Activated CD8-positive, alpha-beta memory T cell treated with anti-CD3 and anti-CD28 coated beads for 48 hours (primary cell): ENCODE data around the gene GGT1.
"Not testable (repeated sequence)": the region's sequence is repeated elsewhere in the genome, so short reads cannot be mapped to it uniquely, and the experiment has no call there.

ENCODE experiments used
- DNase-seq, 3 experiments: peaks; one replicate each; pipeline ENCODE4 v3.0.0-alpha.2; 2020; ENCODE audit warnings: low read depth in 2 of 3, low spot score in 2 of 3

GGT1 gene

DNA sequence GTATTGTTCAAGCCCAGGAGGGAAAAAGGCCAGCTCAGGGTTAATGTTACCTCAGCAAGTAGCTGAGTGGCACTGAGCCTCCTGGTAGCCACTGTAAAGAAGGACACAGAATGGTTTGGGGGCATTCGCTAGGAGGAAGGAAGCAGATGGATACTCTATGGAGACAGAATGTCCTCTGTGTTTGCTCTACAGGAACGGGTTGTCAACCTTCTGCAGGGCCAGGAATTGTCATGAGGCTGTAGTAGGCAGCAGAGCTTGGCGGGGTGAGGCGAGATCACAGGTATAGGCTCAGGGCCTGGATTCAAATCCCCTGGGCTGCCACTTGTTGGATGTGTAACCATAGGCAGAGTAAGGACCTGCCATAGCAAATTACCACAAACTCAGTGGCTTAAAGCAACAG lies 7.1 kb upstream of the GGT1 start:
- no peak for DNase-seq

DNA sequence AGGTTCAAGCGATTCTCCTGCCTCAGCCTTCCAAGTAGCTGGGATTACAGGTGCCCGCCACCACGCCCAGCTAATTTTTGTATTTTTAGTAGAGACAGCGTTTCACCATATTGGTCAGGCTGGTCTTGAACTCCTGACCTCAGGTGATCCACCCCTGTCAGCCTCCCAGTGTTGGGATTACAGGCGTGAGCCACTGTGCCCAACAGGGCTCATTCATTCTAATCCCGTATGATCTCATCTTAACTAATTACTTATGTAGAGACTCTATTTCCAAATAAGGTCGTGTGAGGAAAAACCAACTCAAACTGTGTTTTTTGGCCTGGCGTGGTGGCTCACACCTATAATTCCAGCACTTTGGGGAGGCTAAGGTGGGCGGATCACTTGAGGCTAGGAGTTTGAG lies 5.9 kb upstream of the GGT1 start:
- DNase-seq: not testable (repeated sequence)

GRCh38 chr22:24599514-24599913 lies 3.5 kb upstream of the GGT1 start:
- DNase-seq: no peak

- DNase-seq: not testable (repeated sequence)
Observed at GRCh38 chr22:24599958-24600715, 2.9 kb upstream of the GGT1 start.

- no peak for DNase-seq
Observed at GRCh38 chr22:24601217-24602104, 1.5 kb upstream of the GGT1 start.

DNA sequence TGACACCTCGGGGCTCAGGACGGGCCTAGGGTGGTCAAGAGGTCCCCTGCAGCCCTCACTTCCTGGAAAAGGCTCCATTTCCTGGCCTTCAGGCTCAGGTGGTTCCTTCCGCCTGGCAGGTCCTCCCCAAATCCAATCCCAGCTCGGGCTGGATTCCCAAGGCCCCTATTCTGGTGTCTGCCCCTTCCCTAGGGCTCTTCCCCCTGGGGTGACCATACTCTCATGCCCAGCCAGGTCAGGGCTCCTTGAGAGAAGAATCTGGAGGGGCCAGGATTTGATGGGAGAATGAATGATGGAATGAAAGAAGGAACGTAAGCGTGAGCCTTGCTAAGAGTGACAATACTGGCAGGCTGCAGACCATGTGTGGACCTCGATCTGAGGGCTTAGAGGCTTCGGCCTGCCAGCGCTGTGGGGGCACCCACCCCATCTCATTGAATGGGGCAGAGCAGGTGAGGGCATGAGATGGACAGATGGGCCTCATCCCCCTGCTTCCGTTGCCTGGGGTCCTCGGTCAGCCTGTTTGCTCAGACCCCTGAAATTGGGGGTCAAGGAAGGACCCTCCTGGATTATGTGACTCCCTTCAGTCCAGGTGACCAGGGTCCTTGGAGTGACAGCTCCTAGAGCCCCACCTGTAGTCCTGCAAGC lies 766 bp upstream of the GGT1 start:
- not testable (repeated sequence) for DNase-seq

DNA sequence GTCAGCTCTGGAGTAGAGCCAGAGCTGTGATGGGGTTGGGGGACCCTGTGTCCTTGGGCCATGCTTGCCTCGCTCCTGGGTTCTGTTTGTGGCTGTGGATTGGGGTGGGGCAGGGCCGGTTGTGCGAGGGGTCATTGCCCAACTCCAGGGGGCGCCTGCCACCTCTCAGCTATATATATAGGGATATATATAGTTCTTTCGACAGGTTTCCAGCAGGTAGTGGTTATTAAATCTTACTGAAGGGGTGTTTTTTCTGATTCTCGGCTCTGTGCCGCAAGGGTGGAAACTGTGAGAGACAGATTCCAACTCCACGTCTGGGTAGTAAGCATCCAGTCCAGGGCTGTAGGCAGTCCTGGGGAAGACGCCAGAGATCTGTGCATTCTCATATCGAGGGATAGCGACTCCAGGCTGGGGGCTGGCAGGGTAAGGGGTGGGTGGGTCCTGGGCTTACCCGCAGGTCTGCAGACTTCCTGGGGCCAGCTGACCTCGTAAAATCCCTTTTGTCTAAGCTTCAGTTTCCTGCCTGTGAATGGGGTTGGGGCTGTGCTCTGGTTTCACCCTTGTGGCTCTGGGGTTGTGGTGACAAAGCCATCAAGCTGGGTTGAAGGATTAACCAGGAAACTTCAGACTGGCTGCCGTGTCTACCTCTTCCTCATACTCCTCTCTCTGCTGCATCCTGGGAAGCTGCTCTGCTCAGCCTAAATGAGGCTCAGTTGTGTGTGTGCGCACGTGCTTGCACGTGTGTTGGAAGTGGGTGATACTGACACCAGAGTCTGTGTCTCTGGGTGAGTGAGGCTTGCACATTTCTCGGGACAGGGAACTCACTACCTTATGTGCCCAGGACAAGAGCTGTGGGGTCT lies 1.0 kb downstream of the GGT1 start:
- not testable (repeated sequence) for DNase-seq

GRCh38 chr22:24606340-24606739 lies 3.3 kb downstream of the GGT1 start:
- DNase-seq: not testable (repeated sequence)

GRCh38 chr22:24607429-24607983 lies 4.5 kb downstream of the GGT1 start:
- peak in 1 of 3 experiments; percentile 35 for DNase-seq

DNA sequence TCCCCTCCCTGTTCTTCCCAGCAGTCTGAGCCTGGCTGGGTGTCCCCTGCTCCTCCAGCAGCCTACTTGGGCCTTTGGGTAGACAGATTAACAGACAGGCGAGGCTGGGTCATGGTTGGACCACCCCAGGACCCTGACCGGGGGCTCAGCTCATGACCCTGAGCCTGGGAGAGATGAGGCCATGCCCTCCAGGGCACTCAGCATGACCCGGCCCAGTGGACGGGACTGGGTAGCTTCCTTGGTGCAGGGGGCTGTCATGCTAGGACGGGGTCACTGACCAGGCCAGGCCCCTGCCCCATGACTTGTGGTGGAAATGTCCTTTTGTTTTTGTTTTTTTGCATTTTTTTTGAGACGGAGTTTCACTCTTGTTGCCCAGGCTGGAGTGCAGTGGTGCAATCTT lies 5.3 kb downstream of the GGT1 start:
- DNase-seq: not testable (repeated sequence)

GRCh38 chr22:24609888-24610287 lies 6.9 kb downstream of the GGT1 start:
- DNase-seq: not testable (repeated sequence)

DNA sequence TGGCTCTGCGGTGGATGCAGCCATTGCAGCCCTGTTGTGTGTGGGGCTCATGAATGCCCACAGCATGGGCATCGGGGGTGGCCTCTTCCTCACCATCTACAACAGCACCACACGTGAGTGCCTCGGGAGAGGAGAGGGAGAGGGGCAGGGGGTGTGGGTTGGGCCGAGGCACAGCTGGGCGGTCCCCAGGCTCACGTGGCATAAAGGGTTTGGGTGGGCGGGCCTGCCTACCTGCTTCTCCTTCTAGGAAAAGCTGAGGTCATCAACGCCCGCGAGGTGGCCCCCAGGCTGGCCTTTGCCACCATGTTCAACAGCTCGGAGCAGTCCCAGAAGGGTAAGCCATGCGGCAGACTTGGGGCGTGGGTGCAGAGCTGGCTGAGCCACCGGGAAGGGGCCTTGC lies 11.8 kb downstream of the GGT1 start:
- not testable (repeated sequence) for DNase-seq

GRCh38 chr22:24621244-24621643 lies 18.3 kb downstream of the GGT1 start:
- not testable (repeated sequence) for DNase-seq

GRCh38 chr22:24622596-24622995 lies 19.6 kb downstream of the GGT1 start:
- not testable (repeated sequence) for DNase-seq

DNA sequence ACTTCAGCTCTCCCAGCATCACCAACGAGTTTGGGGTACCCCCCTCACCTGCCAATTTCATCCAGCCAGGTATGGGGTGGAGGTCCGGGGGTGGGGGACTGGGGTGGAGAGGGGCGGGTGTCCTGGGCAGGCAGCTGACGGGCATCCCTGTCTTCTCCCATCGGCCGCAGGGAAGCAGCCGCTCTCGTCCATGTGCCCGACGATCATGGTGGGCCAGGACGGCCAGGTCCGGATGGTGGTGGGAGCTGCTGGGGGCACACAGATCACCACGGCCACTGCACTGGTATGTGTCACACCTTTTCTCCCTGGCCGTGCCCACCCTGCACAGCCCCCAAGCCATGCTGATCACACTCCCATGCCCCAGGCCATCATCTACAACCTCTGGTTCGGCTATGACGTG lies 24.9 kb downstream of the GGT1 start:
- not testable (repeated sequence) for DNase-seq

DNA sequence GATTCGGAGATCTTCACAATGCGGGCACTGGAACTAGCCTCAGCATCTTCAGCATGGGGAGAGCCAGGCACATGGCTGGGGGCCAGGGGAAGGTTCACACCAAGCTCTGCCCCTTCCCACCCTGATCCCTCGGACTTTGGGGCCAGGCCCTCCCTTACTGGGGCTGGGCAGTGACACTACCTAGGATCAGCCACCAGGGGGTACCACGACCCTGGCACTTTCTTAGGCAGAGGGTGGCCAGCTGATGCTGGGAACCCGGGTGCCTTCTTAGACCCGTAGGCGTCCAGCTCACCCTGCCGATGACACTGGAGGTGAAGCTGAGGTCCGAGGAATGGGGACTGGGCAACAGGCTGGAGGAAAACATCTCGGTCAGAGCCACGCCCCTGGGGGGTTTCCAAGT lies 26.1 kb downstream of the GGT1 start:
- DNase-seq: not testable (repeated sequence)

DNA sequence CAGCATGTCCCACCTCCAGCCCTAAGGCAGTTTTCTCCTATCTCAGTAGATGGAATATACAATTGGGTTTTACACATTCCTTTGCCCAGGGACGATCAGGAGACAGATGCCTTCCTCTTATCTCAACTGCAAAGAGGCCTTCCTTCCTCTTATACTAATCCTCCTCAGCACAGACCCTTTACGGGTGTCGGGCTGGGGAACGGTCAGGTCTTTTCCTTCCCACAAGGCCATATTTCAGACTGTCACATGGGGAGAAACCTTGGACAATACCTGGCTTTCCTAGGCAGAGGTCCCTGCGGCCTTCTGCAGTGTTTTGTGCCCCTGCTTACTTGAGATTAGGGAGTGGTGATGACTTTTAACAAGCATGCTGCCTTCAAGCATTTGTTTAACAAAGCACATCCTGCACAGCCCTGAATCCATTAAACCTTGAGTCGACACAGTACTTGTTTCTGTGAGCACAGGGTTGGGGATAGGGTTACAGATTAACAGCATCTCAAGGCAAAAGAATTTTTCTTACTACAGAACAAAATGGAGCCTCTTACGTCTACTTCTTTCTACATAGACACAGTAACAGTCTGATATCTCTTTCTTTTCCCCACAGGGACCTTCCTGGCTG lies 27.9 kb downstream of the GGT1 start:
- DNase-seq: not testable (repeated sequence)

DNA sequence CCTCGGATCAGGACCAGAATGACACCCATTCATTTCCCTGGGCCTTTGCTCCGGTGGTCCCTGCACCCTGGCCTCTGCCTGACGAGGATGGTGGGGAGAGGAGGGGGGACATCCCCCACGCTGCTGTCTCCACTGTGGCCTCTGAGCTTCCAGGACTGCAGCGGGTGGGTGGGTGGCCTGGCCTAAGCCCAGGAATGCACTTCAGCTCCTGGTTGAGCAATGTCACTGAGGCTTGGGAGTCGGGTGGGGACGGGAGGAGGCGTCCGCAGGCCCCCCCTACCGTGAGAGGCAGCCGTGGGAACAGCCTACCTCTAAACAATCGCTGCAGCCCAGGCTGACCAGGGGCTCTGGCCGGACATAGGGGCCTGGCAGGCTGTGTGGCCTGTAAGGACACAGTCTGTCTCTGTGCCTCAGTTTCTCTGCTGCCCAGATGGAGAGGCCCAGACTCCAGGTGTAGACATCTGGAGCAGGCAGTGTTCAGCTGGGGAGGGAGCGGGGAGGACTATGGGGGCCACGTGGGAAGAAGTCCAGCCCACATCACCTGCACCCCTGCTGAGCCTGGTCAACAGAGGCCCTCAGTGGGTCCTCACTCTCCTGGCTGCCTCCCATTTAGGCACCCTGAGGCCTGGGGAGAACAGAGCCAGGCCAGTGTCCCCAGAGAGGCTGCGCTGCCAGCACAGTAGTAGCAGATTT lies 28.6 kb downstream of the GGT1 start:
- not testable (repeated sequence) for DNase-seq

DNA sequence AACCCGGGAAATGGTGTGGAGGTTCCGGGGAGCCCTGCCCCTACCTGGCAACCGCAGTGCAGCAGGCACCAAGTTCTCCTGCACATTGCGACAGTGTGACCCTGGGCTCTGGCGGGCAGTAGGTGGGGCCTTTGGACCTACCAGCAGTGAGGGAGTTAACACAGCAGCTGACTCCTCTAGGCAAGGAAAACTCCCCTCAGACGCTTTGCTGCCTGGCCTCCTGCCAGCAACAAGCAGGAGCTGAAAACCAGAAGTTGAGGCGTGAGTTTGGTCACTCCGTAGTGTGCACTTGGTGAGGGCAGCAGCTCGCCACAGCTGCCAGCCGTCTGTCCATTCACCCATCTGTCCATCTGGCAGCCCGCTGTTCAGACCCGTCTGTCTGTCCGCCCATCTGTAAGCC lies 29.6 kb downstream of the GGT1 start:
- DNase-seq: not testable (repeated sequence)
